GM13976 (cell line): ENCODE measurements around the gene DAAM1.

Experiments
- DNase-seq: peaks from one replicate; pipeline ENCODE4 v3.0.0; 2012; ENCODE audit warnings: low spot score
- CTCF ChIP-seq: IDR thresholded peaks from 2 replicates; pipeline ENCODE4 v1.5.1; 2012; ENCODE audit warnings: borderline replicate concordance, mild to moderate bottlenecking; ENCODE audit not compliant: insufficient read depth; ENCODE audit errors: extremely low read depth, missing control alignments, control extremely low read depth
- in situ Hi-C: fragments of 300-500 bp; cut with MboI; formaldehyde crosslinking; loops from one replicate; pipeline ENCODE4 v1.12.0; 2022; ENCODE audit warnings: low sequenced_read_pairs, mixed read lengths, inconsistent platforms; ENCODE audit not compliant: unreplicated experiment

The DAAM1 gene

GRCh38 chr14:59338761-59339160, 150.3 kb downstream of the DAAM1 start:
- no peak for TF ChIP-seq CTCF
- in situ Hi-C loops: no loop called here
- DNase-seq: no peak

GRCh38 chr14:59339524-59340330, 151.3 kb downstream of the DAAM1 start:
- TF ChIP-seq CTCF: no peak
- DNase-seq: no peak
- in situ Hi-C loops: no loop called here

- in situ Hi-C loops: no loop called here
- no peak for TF ChIP-seq CTCF
- no peak for DNase-seq
These were observed 153.5 kb downstream of the DAAM1 start for GRCh38 chr14:59341858-59342477.

GRCh38 chr14:59342516-59343484, 154.3 kb downstream of the DAAM1 start:
- TF ChIP-seq CTCF: no peak
- in situ Hi-C loops: no loop called here
- no peak for DNase-seq

GRCh38 chr14:59343585-59343984, 155.1 kb downstream of the DAAM1 start:
- no peak for TF ChIP-seq CTCF
- in situ Hi-C loops: no loop called here
- DNase-seq: no peak

GRCh38 chr14:59344016-59344415, 155.5 kb downstream of the DAAM1 start:
- DNase-seq: no peak
- in situ Hi-C loops: no loop called here
- no peak for TF ChIP-seq CTCF
